M059J (cell line): ENCODE data around the gene HIGD1A. TPM values are rescaled to one million over a fixed set of nuclear protein-coding genes. Genes with fewer than 3 reads are reported as not detected.

Source experiments
- DNase-seq: peaks from one replicate; pipeline ENCODE4 v3.0.0-alpha.2; 2012; ENCODE audit warnings: low read depth
- total RNA-seq: library from RNA; depleted of rRNA; stranded (reverse); fragments of >200 nt; shearing (Covaris generic); gene quantifications from 2 replicates; pipeline ENCODE4 v1.2.3, GENCODE V29; 2014

The HIGD1A gene
- total RNA-seq, 1 experiment from 2014 or later: 163 TPM

- DNase-seq: no peak
Observed at GRCh38 chr3:42755681-42756578, 48.4 kb downstream of the HIGD1A start.

GRCh38 chr3:42753757-42754156 lies 50.5 kb downstream of the HIGD1A start:
- DNase-seq: no peak

- no peak for DNase-seq
Observed at GRCh38 chr3:42752961-42753360, 51.3 kb downstream of the HIGD1A start.

GRCh38 chr3:42752441-42752840 lies 51.8 kb downstream of the HIGD1A start:
- no peak for DNase-seq

- no peak for DNase-seq
Observed at GRCh38 chr3:42751609-42752008, 52.7 kb downstream of the HIGD1A start.

GRCh38 chr3:42750834-42751233 lies 53.5 kb downstream of the HIGD1A start:
- no peak for DNase-seq

- DNase-seq: no peak
Observed at GRCh38 chr3:42749753-42750231, 54.5 kb downstream of the HIGD1A start.

GRCh38 chr3:42749025-42749752 lies 55.1 kb downstream of the HIGD1A start:
- DNase-seq: no peak

GRCh38 chr3:42747581-42747980 lies 56.7 kb downstream of the HIGD1A start:
- DNase-seq: no peak

GRCh38 chr3:42746455-42747450 lies 57.5 kb downstream of the HIGD1A start:
- peak; percentile 30 for DNase-seq

- no peak for DNase-seq
Observed at GRCh38 chr3:42745776-42746454, 58.4 kb downstream of the HIGD1A start.

GRCh38 chr3:42745291-42745745 lies 59.0 kb downstream of the HIGD1A start:
- no peak for DNase-seq

GRCh38 chr3:42743204-42743995 lies 60.9 kb downstream of the HIGD1A start:
- no peak for DNase-seq

- no peak for DNase-seq
Observed at GRCh38 chr3:42742688-42743087, 61.6 kb downstream of the HIGD1A start.

GRCh38 chr3:42742259-42742658 lies 62.0 kb downstream of the HIGD1A start:
- DNase-seq: no peak

GRCh38 chr3:42741796-42742195 lies 62.5 kb downstream of the HIGD1A start:
- no peak for DNase-seq

- no peak for DNase-seq
Observed at GRCh38 chr3:42739401-42740158, 64.7 kb downstream of the HIGD1A start.

- DNase-seq: no peak
Observed at GRCh38 chr3:42736531-42736930, 67.8 kb downstream of the HIGD1A start.

GRCh38 chr3:42736081-42736480 lies 68.2 kb downstream of the HIGD1A start:
- DNase-seq: no peak
